GM12872 (cell line): ENCODE data around the gene SPATA46.

Experiments
- TF ChIP-seq, protein P1 (sequence below): IDR thresholded peaks from 3 replicates; pipeline ENCODE4 v1.5.1; 2011; ENCODE audit warnings: low read depth, mild to moderate bottlenecking, low read length, moderate library complexity; ENCODE audit not compliant: insufficient read depth

SPATA46 gene

GRCh38 chr1:162327144-162327787, 49.4 kb downstream of the SPATA46 start:
- TF ChIP-seq, protein P1, sequence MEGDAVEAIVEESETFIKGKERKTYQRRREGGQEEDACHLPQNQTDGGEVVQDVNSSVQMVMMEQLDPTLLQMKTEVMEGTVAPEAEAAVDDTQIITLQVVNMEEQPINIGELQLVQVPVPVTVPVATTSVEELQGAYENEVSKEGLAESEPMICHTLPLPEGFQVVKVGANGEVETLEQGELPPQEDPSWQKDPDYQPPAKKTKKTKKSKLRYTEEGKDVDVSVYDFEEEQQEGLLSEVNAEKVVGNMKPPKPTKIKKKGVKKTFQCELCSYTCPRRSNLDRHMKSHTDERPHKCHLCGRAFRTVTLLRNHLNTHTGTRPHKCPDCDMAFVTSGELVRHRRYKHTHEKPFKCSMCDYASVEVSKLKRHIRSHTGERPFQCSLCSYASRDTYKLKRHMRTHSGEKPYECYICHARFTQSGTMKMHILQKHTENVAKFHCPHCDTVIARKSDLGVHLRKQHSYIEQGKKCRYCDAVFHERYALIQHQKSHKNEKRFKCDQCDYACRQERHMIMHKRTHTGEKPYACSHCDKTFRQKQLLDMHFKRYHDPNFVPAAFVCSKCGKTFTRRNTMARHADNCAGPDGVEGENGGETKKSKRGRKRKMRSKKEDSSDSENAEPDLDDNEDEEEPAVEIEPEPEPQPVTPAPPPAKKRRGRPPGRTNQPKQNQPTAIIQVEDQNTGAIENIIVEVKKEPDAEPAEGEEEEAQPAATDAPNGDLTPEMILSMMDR = no peak

DNA sequence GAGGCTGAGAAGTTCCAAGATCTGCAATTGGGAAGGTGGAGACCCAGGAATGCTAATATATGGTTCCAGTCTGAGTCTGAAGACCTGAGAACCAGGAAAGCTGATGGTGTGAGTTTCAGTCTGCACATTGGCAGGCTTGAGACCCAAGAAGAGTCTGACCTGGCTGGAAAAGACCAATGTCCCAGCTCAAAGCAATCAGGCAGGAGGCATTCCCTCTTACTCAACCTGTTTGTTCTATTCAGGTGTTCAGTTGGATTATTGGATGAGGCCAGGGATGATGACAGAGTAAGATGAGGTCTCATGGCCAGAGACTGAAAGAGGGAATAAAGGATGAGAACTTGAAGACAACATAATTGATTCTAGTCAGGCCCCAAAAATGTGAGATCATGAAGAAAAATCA, 50.1 kb downstream of the SPATA46 start:
- TF ChIP-seq, protein P1 = no peak

DNA sequence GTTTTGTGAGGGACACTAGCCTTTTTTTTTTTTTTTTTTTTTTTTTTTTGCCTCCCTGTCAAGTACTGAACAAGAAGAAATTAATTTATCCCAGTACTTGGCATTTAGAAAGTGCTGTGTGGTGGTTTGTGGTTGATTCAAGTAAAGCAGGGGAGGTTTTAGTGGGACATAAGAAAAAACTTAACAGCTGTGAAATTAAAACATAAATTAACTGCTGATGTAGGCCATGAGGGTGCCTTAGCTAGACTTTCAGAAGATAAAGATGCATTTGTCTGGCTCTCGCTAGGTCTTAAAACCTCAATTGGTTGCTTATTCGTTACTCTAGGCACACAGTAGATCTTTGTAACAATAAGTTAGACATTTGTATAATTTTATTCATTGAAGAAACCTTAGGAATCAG, 52.3 kb downstream of the SPATA46 start:
- TF ChIP-seq, protein P1 = no peak
